Type B pancreatic cell (in vitro differentiated cells): ENCODE results near the gene MYBPC2. TPM values are rescaled to one million over a fixed set of nuclear protein-coding genes. Genes with fewer than 3 reads are reported as not detected.

Source experiments
- DNase-seq: peaks from one replicate; pipeline ENCODE4 v3.0.0; 2021; ENCODE audit warnings: mixed read lengths; ENCODE audit not compliant: unreplicated experiment; ENCODE audit errors: extremely low spot score
- H3K27ac Mint-ChIP-seq: 2 replicates; pipeline ENCODE4 v1.8.0; 2021; ENCODE audit warnings: mild to moderate bottlenecking, mixed read lengths
- H3K27me3 Mint-ChIP-seq: 2 replicates; pipeline ENCODE4 v1.8.0; 2021; ENCODE audit warnings: mixed read lengths
- H3K36me3 Mint-ChIP-seq: 2 replicates; pipeline ENCODE4 v1.8.0; 2021; ENCODE audit warnings: mixed read lengths
- H3K4me1 Mint-ChIP-seq: one replicate; pipeline ENCODE4 v1.8.0; 2021; ENCODE audit warnings: mixed read lengths; ENCODE audit not compliant: unreplicated experiment
- H3K4me3 Mint-ChIP-seq: 2 replicates; pipeline ENCODE4 v1.8.0; 2021; ENCODE audit warnings: mild to moderate bottlenecking, mixed read lengths
- H3K9me3 Mint-ChIP-seq: 2 replicates; pipeline ENCODE4 v1.8.0; 2021; ENCODE audit warnings: mixed read lengths
- total RNA-seq: library from RNA; stranded (reverse); gene quantifications from 2 replicates; pipeline ENCODE4 v1.2.1, GENCODE V29; 2021; ENCODE audit warnings: low replicate concordance
- TF ChIP-seq, protein P1 (sequence below): fragments of 200-600 bp; sonication (generic); conservative IDR thresholded peaks from 2 replicates; pipeline ENCODE4 v1.5.0; 2021; ENCODE audit warnings: antibody characterized with exemption, mild to moderate bottlenecking

The MYBPC2 gene
- total RNA-seq, 1 donor from 2014 or later = 0.12 TPM

DNA sequence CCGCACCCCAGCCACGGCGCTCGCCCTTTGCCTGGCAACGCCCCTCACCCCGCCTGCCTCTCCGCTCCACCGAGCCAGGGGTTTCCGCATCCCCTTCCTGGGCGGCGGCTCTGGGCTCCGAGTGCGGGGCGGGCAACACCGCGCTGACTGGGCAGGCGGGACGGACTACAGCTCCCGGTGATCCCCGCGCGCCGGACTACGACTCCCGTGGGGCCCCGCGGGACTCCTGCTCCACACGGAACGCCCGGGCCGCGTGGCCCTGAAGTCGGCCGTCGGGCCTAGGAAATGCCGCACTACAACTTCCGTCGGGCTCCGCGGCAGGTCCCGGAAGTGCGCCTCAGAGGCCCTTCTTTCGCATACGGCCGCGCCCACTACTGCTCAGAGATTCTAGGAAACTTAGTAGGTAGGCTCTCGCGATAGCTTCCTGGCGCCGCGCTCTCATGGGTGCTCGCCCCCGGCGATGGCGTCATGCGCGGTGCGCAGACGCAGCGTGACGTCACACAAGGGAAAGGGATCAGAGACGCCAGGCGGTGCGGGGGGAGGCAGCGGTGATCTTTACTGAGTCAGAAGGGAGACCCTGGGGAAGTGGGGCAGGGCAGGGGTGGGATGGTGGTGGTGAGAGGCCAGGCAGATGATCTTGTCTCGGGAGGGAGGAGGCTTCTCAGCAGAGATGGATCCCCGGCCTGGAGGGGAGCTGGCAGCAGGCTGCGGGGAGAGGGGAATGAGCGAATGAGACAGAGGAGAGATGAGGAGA, 78.6 kb downstream of the MYBPC2 start, which contains the start of gene JOSD2:
Gene JOSD2 (minus strand): TSS at position 123 of the 754 bp plus-strand sequence. CDS start 760 bp downstream, outside the sequence.
- peaks cover 3% of the 10 kb centered on the region for H3K27me3 Mint-ChIP-seq
- H3K27ac Mint-ChIP-seq = peak within 1 kb of the TSS; percentile 97
- peaks cover 18% of the 10 kb centered on the region for H3K4me1 Mint-ChIP-seq
- TF ChIP-seq, protein P1, sequence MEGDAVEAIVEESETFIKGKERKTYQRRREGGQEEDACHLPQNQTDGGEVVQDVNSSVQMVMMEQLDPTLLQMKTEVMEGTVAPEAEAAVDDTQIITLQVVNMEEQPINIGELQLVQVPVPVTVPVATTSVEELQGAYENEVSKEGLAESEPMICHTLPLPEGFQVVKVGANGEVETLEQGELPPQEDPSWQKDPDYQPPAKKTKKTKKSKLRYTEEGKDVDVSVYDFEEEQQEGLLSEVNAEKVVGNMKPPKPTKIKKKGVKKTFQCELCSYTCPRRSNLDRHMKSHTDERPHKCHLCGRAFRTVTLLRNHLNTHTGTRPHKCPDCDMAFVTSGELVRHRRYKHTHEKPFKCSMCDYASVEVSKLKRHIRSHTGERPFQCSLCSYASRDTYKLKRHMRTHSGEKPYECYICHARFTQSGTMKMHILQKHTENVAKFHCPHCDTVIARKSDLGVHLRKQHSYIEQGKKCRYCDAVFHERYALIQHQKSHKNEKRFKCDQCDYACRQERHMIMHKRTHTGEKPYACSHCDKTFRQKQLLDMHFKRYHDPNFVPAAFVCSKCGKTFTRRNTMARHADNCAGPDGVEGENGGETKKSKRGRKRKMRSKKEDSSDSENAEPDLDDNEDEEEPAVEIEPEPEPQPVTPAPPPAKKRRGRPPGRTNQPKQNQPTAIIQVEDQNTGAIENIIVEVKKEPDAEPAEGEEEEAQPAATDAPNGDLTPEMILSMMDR = no peak
- peak; percentile 98 for DNase-seq
- H3K4me3 Mint-ChIP-seq = peak within 1 kb of the TSS; percentile 96
- no peaks in the 10 kb centered on the region for H3K36me3 Mint-ChIP-seq
- no peaks in the 10 kb centered on the region for H3K9me3 Mint-ChIP-seq

DNA sequence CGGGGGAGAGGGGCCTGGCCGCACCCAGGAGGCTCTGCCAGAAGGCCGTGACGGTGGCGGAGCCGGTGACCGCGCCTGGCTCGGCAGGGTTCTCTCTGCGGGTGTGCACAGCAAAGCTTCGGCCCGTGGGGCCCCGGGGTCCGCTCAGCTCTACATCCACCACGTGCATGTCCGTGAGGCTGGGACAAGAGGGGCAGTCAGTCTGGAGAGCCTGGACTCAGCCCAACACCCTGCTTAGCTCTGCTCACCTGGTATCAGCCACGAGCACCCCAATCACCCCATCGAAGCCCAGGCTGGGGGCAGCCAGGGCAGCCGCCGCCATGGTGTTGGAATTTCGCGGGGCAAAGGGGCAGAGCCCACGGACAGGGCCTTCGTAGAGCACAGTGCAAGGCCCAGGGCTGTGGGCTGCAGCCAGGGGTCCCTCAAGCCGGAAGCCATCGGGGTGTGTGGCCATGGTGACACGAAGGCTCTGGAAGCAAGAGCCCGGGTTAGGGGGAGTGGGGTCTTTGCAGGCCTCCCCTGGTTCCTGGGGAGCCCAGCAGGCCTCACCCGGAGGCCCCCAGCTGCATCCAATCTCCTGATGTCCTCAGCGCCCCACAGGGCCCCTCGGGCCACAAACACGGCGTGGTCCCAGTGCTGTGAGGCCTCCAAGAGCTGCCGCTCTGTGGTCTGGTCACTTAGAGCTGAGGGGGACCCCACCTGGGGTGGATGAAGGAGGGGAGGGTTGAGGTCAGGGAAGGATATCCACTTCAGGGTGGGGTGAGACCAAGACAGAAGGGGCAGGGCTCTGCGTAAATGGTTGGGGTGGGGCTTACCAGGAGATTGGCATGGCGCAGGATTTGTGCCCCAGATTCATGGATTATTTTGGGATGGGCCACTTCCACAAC, 79.7 kb downstream of the MYBPC2 start:
- TF ChIP-seq, protein P1 = no peak
- Mint-ChIP-seq H3K27me3 (peaks cover 3% of the 10 kb centered on the region), H3K4me3 (peak overlapping the region; percentile 96), H3K9me3 (no peaks in the 10 kb centered on the region), H3K36me3 (no peaks in the 10 kb centered on the region), H3K4me1 (peaks cover 18% of the 10 kb centered on the region), H3K27ac (no peak overlapping the region)
- DNase-seq = no peak

DNA sequence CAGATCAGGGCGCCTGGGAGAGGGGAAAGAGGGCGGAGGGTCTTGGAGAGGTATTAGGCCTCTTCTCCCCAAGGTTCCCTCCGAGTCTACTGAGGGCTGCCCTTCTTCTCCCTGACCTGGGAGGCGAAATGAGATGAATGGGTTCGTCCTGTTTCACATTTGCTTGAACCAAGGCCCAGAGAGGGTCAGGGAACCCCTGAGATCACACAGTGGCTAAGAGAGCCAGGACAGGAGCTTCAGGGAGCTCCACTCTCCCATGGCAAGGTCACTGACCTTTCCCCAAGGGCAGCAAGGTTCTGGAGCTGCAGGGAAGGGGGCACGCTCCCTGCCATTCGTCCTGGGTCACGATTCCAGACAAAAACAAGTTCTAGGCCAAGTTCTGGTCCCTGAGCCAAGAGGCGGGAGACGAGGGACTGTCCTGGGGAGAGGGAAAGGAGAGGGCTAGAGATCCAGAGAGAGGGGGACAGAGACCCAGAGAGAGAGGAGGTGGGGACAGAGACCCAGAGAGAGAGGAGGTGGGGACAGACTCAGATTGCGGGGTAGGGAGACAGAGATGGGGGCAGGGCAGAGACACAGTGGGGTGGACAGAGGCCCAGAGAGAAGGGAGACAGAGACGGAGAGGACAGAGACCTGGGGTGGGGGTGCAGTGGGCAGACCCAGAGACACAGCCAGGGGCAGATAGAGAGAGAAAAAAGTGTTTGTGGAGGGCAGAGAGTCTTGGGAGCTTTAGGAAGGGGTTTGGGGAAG, 80.5 kb downstream of the MYBPC2 start:
- TF ChIP-seq, protein P1 = no peak
- no peak overlapping the region for H3K27ac Mint-ChIP-seq
- H3K4me3 Mint-ChIP-seq = peak overlapping the region; percentile 72
- peaks cover 18% of the 10 kb centered on the region for H3K4me1 Mint-ChIP-seq
- peaks cover 3% of the 10 kb centered on the region for H3K27me3 Mint-ChIP-seq
- DNase-seq = no peak
- H3K9me3 Mint-ChIP-seq = no peaks in the 10 kb centered on the region
- H3K36me3 Mint-ChIP-seq = no peaks in the 10 kb centered on the region

DNA sequence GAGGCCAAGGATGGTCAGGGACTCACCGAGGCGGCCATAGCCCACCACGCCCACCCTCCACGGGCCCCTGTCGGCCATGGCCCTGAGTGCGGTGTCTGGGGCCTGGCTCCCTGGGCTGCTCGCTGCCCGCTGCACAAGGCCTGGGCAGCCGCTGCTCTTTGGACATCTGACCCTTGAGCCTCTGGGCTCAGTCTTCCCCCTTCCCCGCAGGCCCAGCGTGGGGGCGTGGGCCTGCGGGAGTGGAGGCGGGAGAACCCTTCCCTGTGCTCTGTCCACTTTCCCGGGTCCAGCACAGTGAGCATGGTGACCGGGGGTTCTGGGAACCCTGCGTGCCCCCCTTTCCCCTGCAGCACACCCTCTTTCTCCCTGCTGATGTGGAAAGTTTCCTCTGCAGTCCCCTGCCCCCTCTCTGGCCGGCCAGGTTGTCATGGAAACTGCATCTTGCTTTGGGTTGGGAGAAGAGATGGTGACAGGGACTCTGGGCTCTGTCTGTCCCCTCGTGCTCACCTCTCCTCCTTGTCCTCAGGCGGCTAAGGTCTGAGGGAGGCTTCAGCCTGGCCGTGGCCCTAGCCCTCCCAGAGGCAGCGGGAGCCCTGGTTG, 81.2 kb downstream of the MYBPC2 start, which contains the start of gene ASPDH:
Gene ASPDH (minus strand): TSS at position 168 of the 600 bp plus-strand sequence. CDS start 90 bp downstream, at position 78.
- Mint-ChIP-seq H3K36me3 (no peaks in the 10 kb centered on the region), H3K4me3 (peak within 1 kb of the TSS; percentile 72)

More for the DNA sequence above, 81.2 kb downstream of the MYBPC2 start, which contains the start of gene ASPDH:
- TF ChIP-seq, protein P1 = no peak
- Mint-ChIP-seq H3K4me1 (peaks cover 13% of the 10 kb centered on the region), H3K9me3 (no peaks in the 10 kb centered on the region), H3K27ac (no peak within 1 kb of the TSS), H3K27me3 (peaks cover 3% of the 10 kb centered on the region)
- no peak for DNase-seq
